Measurements from ENCODE around the gene EMC1. TPM values are rescaled to one million over a fixed set of nuclear protein-coding genes. Genes with fewer than 3 reads are reported as not detected.
"Not testable (repeated sequence)": the region's sequence is repeated elsewhere in the genome, so short reads cannot be mapped to it uniquely, and the experiment has no call there.

EMC1 gene
- polyA plus RNA-seq, 4 donors = 39.4 to 53.4 (median 47.1) TPM

- DNase-seq (ENCODE audit: low read depth in 4 of 4, low spot score in 3 of 4) = no peak
Measured at GRCh38 chr1:19262047-19262446, 10.7 kb upstream of the EMC1 start.

- DNase-seq (ENCODE audit: low read depth in 4 of 4, low spot score in 3 of 4) = no peak
Measured at GRCh38 chr1:19260211-19261138, 9.2 kb upstream of the EMC1 start.

- no peak for DNase-seq (ENCODE audit: low read depth in 4 of 4, low spot score in 3 of 4)
Measured at GRCh38 chr1:19258353-19258752, 7.0 kb upstream of the EMC1 start.

DNA sequence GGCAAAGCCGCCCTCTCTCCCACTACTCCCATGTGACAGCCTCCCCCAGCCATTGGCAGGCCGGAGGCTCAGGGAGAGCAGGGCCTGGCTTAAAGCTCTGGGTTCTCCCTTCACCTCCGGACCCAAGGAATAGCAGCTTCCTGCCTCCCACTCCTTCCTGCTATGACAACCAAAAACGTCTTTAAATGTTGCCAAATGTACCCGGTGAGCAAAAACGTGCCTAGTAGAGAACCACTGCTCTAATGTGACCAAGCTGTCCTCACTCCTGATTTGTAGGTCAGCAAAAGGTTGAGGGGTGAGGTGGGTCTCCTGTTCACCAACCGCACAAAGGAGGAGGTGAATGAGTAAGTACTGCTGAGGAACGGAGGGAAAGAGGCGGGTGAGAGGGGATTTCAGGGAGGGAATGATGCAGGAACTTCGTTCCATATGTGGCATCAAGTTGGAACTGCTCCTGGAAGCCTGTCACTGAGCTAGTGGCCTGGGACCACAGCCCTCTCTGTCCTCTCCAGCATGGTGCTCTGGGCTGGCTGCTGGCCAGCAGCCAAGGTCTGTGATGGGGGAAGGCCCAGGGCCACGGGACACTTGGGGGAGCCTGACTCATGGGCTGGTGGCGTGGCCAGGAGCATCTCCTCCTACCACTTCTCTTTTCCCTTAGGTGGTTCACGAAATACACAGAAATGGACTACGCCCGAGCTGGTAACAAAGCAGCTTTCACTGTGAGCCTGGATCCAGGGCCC lies 6.0 kb upstream of the EMC1 start:
- DNase-seq (ENCODE audit: low read depth in 4 of 4, low spot score in 3 of 4) = no peak

DNA sequence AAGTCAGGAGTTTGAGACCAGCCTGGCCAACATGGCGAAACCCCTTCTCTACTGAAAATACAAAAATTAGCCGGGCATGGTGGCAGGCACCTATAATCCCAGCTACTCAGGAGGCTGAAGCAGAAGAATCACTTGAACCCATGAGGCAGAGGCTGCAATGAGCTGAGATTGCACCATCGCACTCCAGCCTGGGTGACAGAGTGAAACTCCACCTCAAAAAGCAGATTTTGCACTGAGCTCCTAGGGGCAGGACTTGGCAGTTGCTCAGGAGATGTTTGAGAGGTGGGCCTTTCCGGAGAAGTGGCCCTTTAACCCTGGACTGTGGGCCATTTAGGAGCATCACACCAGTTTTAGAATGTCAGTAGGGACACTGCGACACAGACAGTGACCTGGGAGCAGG lies 5.0 kb upstream of the EMC1 start:
- not testable (repeated sequence) for DNase-seq (ENCODE audit: low read depth in 4 of 4, low spot score in 3 of 4)

DNA sequence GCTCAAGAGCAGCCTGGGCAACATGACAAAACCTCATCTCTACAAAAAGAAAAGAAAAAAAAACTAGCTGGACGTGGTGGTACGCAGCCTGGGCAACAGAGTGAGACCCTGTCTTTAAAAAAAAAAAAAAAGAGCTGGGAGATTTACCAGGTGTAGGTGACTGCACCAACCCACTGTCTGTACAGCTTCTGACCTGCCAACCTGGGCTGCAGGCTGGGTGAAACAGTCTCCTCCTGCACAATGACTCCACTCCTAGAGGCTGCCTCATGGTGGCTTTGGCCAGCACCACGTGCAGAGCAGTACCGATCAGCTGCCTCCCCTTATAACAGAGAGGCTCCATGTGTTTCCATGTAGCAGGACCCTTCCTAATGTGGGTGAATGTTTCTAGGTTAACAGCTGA lies 4.0 kb upstream of the EMC1 start:
- no peak for DNase-seq (ENCODE audit: low read depth in 4 of 4, low spot score in 3 of 4)

- no peak for DNase-seq (ENCODE audit: low read depth in 4 of 4, low spot score in 3 of 4)
Measured at GRCh38 chr1:19254416-19254815, 3.1 kb upstream of the EMC1 start.

DNA sequence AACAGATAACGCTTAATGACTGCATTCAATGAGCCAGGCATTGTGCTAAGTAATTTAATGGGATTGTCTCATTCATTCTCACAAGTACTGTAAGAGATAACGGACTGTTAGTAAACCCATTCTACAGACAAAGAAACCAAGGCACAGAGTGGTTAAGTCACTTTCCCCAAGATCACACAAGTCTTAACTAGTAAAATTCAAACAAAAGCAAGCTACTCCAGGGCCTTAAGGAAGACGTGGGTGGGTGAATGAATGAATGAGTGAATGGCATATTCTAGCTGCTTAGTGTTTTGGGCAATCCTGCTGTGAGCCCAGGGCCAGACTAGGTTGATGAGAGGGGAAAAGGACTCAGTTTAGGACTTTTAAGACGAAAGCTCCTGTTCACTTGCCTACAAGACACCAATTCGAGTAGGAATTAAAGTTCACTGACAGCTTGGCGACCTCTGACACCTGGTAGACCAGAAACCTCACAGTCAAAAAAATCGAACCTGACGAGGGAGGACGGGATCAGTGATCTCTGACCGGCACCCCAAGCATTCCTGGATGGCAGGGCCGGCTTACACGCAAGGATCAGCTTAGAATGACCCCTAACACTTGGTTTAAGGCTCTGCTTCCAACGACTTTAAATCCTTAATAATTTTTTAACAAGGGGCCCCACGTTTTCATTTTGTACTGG lies 557 bp downstream of the EMC1 start:
- no peak for DNase-seq (ENCODE audit: low read depth in 4 of 4, low spot score in 3 of 4)

DNA sequence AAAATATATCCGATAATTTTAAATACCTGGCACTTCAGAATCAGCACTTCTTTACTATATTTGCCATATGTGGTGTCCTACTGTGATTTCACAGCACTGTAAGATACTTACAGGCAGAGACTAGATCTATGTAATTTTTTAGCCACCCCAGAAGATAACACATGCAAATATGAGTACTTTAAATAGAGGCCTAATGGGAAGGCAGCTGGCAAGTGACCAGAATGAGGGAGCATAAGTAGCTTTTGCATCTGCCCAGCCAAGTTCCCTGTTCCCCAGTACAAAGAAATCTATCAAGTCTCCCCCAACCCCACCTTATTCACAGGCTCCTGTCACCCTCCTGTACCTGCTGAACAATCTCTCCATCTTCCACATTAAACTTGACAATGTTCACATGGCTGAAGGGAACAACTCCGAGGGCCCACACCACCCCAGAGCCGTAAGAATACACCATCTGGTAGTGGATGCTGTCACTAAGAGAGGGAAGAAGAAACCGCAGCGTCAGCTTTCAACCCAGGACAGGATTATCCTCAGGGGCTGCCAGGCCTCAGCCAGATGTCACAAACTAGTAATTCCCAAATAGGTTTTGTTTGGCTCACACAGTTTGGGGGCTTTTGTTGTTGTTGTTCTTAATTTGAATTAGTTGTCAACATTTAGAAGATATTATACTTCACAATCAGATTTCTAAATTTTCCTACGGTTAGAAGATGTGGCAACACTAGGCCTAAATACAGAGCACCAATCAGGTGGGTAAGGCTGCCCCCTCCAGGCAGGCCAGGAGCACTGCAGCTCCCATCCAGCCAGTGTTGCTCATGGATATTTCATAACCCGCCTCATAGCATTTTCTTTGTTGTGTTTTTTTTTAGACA lies 10.4 kb downstream of the EMC1 start:
- no peak for DNase-seq (ENCODE audit: low read depth in 4 of 4, low spot score in 3 of 4)

GRCh38 chr1:19239876-19240275 lies 11.4 kb downstream of the EMC1 start:
- DNase-seq (ENCODE audit: low read depth in 4 of 4, low spot score in 3 of 4) = no peak

DNA sequence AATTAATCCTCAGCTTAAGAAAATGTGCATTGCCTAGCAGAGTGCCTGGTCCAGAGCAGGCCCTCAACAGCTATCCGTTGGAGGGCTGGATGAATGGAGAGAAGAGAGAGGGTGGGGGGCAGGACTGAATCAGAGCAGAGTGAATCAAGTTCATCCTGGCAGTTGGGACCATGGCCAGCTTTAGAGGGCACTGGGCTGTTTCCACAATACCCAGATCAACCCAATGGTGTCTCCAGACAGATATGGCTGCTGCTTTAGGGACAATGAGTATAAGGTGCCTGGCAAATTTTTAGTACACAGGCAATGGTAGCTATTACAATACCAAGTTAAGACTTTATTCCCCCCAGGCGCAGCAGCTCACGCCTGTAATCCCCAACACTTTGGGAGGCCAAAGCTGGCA lies 17.1 kb downstream of the EMC1 start:
- no peak for DNase-seq (ENCODE audit: low read depth in 4 of 4, low spot score in 3 of 4)

DNA sequence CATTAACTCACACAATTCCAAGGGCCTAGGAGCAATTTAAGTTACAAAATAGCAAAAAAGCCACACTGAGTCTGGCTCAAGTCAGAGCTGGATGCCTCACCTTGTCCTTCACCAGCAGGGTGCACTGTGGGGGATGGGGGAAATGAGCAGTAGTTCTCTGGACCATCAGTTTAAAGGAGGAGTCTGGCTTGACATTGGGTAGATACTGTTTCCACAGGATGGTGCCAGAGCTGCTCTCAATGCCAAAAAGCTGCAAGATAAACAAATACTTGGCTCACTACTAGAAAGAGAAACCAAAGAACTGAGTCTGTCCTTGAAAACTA lies 18.8 kb downstream of the EMC1 start:
- no peak for DNase-seq (ENCODE audit: low read depth in 4 of 4, low spot score in 3 of 4)

GRCh38 chr1:19231736-19232523 lies 19.4 kb downstream of the EMC1 start:
- DNase-seq (ENCODE audit: low read depth in 4 of 4, low spot score in 3 of 4) = not testable (repeated sequence)

DNA sequence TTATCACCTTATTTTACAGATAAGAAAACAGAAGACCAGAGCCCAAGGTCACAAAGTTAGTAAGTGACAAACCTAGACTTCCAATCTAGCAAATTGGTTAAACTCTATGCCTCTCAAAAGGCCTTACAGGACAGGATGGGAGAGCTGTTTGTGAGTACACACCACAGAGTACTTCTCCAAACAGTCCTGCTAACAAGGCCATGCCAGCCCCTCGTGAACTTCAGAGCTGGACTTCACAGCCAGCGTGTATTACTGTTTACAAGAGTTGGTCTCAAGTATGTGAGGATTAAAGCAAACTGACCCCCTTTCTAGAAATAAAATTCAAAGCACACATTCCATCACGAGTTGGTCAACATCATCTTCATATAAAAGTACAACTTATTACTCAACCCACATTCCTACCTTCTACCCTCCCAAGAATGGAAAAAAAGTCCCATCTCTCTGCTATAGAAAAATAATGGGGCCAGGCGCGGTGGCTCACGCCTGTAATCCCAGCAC lies 21.4 kb downstream of the EMC1 start:
- no peak for DNase-seq (ENCODE audit: low read depth in 4 of 4, low spot score in 3 of 4)

- no peak for DNase-seq (ENCODE audit: low read depth in 4 of 4, low spot score in 3 of 4)
Measured at GRCh38 chr1:19229229-19229628, 22.1 kb downstream of the EMC1 start.

- no peak for DNase-seq (ENCODE audit: low read depth in 4 of 4, low spot score in 3 of 4)
Measured at GRCh38 chr1:19222979-19223824, 28.1 kb downstream of the EMC1 start.

- DNase-seq (ENCODE audit: low read depth in 4 of 4, low spot score in 3 of 4) = no peak
Measured at GRCh38 chr1:19222573-19222972, 28.8 kb downstream of the EMC1 start.

DNA sequence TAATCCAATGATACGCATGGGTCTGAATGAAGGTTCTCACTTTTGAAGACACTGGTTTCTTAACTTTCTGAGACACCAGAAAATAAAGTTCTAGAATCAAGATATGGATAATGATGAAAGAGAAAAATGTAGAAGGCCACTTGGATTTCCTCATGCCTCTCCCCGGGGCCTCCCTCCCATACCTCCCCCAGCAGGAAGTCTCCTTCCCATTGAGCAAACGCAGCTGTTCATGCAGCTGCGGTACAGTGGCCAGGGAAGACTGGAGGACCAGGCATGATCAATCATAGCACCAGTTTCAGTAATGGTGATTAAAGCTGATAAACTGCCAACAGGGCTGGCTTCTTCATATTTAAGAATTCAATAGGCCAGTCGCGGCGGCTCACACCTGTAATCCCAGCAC lies 30.3 kb downstream of the EMC1 start:
- DNase-seq (ENCODE audit: low read depth in 4 of 4, low spot score in 3 of 4) = peak in 1 of 4 donors; percentile 17
